GM18498 (cell line): Measurements from ENCODE around the gene ZNF474.
A peak's percentile ranks its signal among the peaks of the same experiment; 100 is the strongest.

Experiments used
- ATAC-seq: cut with Tn5 transposase; IDR thresholded peaks from one replicate; pipeline ENCODE4 v1.9.1; 2021; ENCODE audit warnings: mild to moderate bottlenecking, moderate library complexity; ENCODE audit not compliant: unreplicated experiment

The ZNF474 gene

GRCh38 chr5:122179701-122180100 is 50.4 kb downstream of the ZNF474 start:
- ATAC-seq: no peak

GRCh38 chr5:122180146-122180712 is 50.9 kb downstream of the ZNF474 start:
- no peak for ATAC-seq

- no peak for ATAC-seq
Measured at GRCh38 chr5:122180863-122181548, 51.7 kb downstream of the ZNF474 start.

GRCh38 chr5:122181863-122182262 is 52.5 kb downstream of the ZNF474 start:
- no peak for ATAC-seq

GRCh38 chr5:122182491-122182921 is 53.2 kb downstream of the ZNF474 start:
- ATAC-seq: no peak

- no peak for ATAC-seq
Measured at GRCh38 chr5:122183098-122183787, 53.9 kb downstream of the ZNF474 start.

GRCh38 chr5:122183788-122184170 is 54.4 kb downstream of the ZNF474 start:
- no peak for ATAC-seq

GRCh38 chr5:122184676-122185255 is 55.4 kb downstream of the ZNF474 start:
- no peak for ATAC-seq

- ATAC-seq: no peak
Measured at GRCh38 chr5:122187426-122187825, 58.1 kb downstream of the ZNF474 start.

- no peak for ATAC-seq
Measured at GRCh38 chr5:122190156-122190555, 60.8 kb downstream of the ZNF474 start.

- peak; percentile 87 for ATAC-seq
Measured at GRCh38 chr5:122192497-122193496, 63.5 kb downstream of the ZNF474 start.

GRCh38 chr5:122195802-122196394 is 66.6 kb downstream of the ZNF474 start:
- ATAC-seq: no peak

GRCh38 chr5:122199146-122199545 is 69.8 kb downstream of the ZNF474 start:
- ATAC-seq: no peak

- no peak for ATAC-seq
Measured at GRCh38 chr5:122200450-122200849, 71.1 kb downstream of the ZNF474 start.

- no peak for ATAC-seq
Measured at GRCh38 chr5:122200865-122201264, 71.5 kb downstream of the ZNF474 start.

GRCh38 chr5:122201365-122201764 is 72.0 kb downstream of the ZNF474 start:
- ATAC-seq: no peak

GRCh38 chr5:122202952-122203351 is 73.6 kb downstream of the ZNF474 start:
- no peak for ATAC-seq
